Coronary artery (tissue), 2 donors: Measurements from ENCODE around the gene TRIM71.

ENCODE experiments used
- DNase-seq: peaks from one replicate; pipeline ENCODE4 v3.0.0-alpha.2; 2017; ENCODE audit warnings: low spot score
- H3K27ac ChIP-seq, 2 donors: fragments of 200-600 bp; sonication (generic); one replicate each; pipeline ENCODE4 v1.5.1; 2016 to 2019
- H3K4me3 ChIP-seq: fragments of 200-600 bp; sonication (generic); 2 replicates; pipeline ENCODE4 v1.5.1; 2016; ENCODE audit warnings: mild to moderate bottlenecking, moderate library complexity
- TF ChIP-seq, protein P1 (sequence below): fragments of 200-600 bp; sonication (generic); IDR thresholded peaks from one replicate; pipeline ENCODE4 v1.5.1; 2019; ENCODE audit warnings: antibody characterized with exemption

TRIM71 gene

DNA sequence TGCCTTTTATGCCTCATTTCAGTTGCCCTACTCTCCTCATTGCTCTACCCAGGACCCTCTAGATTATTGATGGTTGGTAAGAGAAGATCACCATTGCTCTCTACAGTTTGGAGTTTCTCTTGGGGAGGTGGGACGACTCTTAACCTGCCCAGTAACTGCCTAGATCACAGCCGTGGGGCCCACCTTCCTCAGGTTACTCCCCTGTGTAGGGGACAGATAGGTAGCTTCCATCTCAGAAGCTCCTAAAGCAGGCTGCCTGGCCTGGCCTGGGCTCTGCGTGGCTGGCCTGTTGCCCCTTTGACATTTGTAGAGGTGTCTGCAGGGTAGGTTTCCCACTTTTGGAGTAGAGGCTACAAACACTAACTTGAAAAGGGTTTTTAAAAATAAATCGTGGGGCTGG lies 42.7 kb downstream of the TRIM71 start:
- Histone ChIP-seq H3K27ac (no peak overlapping the region), H3K4me3 (no peak overlapping the region)
- DNase-seq, result no peak
- TF ChIP-seq, protein P1, sequence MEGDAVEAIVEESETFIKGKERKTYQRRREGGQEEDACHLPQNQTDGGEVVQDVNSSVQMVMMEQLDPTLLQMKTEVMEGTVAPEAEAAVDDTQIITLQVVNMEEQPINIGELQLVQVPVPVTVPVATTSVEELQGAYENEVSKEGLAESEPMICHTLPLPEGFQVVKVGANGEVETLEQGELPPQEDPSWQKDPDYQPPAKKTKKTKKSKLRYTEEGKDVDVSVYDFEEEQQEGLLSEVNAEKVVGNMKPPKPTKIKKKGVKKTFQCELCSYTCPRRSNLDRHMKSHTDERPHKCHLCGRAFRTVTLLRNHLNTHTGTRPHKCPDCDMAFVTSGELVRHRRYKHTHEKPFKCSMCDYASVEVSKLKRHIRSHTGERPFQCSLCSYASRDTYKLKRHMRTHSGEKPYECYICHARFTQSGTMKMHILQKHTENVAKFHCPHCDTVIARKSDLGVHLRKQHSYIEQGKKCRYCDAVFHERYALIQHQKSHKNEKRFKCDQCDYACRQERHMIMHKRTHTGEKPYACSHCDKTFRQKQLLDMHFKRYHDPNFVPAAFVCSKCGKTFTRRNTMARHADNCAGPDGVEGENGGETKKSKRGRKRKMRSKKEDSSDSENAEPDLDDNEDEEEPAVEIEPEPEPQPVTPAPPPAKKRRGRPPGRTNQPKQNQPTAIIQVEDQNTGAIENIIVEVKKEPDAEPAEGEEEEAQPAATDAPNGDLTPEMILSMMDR, result no peak

- Histone ChIP-seq H3K27ac (no peak overlapping the region), H3K4me3 (no peak overlapping the region)
- TF ChIP-seq, protein P1, result no peak
- DNase-seq, result no peak
Observed at GRCh38 chr3:32861681-32862080, 43.9 kb downstream of the TRIM71 start.

DNA sequence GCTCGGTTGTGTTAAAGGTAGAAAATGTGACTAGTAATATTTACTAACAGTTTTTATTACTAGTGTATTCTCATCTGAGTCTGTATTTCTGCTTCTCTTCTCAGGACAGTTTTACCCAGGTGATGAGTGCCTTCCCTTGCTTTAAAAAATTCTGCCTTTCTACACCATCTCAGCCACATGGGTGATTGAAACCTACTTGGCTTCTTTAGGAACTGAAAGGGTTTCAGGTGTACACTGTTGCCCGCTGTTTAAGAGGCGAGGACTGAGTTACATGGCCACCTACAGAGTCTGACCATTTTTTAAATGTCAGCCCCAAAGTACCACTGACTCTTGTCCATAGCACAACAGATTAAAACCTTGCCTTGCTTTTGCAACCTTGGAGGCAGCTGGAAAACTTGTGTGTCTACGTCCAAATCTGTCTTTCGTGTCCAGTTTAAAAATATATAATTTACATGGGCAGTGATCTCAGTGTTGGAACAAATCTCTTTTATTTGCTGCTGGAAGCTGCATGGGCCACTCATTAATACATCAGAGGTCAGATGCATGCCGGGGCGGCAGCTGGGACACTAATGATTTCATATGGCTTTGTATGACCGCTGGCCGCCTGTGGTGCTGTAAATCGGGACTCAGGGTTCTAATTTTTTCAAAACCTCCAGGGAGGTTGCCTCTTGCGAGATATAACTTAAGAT lies 44.6 kb downstream of the TRIM71 start:
- H3K27ac ChIP-seq, result no peak overlapping the region
- TF ChIP-seq, protein P1, result no peak
- no peak for DNase-seq
- H3K4me3 ChIP-seq, result no peak overlapping the region

- H3K4me3 ChIP-seq, result no peak overlapping the region
- DNase-seq, result no peak
- TF ChIP-seq, protein P1, result no peak
- no peak overlapping the region for H3K27ac ChIP-seq
Observed at GRCh38 chr3:32862936-32863487, 45.2 kb downstream of the TRIM71 start.

DNA sequence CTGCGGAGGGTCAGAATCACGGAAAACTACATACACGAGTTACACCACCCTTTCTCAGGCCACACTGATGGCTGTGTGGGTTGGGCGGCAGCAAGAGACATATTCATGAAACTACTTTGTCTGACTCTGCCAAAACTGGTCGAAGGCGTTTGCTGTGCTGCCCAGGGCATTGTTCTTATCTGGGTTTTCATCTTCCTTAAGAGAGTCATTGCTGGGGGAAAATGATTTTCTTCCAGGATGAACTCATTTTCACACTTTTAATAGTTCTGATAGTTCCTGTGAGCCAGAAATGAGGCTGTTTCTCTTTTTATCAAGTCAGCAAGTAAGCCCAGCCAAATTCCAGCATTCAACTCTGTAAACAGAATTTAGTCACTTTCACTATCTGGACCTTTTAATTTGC lies 47.6 kb downstream of the TRIM71 start:
- TF ChIP-seq, protein P1, result no peak
- no peak for DNase-seq
- H3K27ac ChIP-seq, result no peak overlapping the region
- H3K4me3 ChIP-seq, result no peak overlapping the region

DNA sequence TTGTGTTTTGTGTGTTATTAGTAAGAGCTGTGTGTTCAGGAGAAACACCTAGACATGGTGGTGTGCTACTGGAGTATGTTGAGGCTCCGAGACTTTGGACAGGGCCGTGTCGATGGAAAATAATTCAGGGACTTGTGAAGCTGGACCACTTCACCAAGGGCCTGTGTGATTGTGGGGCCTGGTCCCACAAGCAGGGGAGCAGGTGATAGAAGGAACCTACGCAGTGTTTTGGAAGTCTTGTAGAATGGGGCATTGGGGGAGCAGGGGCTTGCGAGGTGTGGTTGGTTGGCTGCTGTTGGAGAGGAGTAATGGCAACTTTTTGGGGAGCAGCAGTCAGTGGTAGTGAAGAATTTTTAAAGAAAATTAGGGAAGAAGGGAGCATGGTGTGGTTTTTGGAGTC lies 48.7 kb downstream of the TRIM71 start:
- H3K27ac ChIP-seq, result no peak overlapping the region
- no peak overlapping the region for H3K4me3 ChIP-seq
- TF ChIP-seq, protein P1, result no peak
- DNase-seq, result no peak

DNA sequence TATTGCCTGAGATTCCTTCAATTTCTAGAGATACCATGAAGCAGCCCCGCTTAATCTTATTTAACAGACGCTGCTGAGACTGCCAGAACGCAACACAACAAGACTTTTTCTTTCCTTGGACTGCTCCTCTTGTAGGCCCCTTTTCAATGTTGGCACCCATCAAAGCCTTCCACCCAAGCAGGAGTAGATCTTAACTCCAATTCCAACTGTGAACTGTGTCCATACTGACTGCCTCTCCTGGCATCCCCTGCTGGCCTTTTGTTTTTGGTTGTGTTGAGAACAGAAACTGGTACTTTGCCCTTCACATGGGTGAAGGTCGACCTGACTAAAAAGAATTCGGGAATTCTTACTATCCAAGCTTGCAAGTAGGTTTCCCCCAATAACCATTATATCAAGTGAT lies 50.2 kb downstream of the TRIM71 start:
- H3K4me3 ChIP-seq, result no peak overlapping the region
- TF ChIP-seq, protein P1, result no peak
- DNase-seq, result no peak
- H3K27ac ChIP-seq, result no peak overlapping the region
